ENCODE measurements around the gene PAIP2B.

Gene PAIP2B

GRCh38 chr2:71133603-71134002 is 93.3 kb downstream of the PAIP2B start (continued):
- TF ChIP-seq RARB (CRISPR knock-in tag; IDR thresholded peaks at IDR 0.05) (no peak), ZC3H10 (CRISPR knock-in tag; IDR thresholded peaks at IDR 0.05) (no peak), ZNF565 (CRISPR knock-in tag; conservative IDR thresholded peaks at IDR 0.05; ENCODE audit: low read depth) (no peak), PATZ1 (CRISPR knock-in tag; IDR thresholded peaks at IDR 0.05; ENCODE audit: borderline replicate concordance) (no peak), ISL1 (CRISPR knock-in tag; IDR thresholded peaks at IDR 0.05) (no peak)

Data from SK-N-SH treated with all-trans-retinoic acid at 6 μM for 48 hours (cell line).